Measurements from ENCODE around the gene ACO2.
"Not testable (repeated sequence)": the region's sequence is repeated elsewhere in the genome, so short reads cannot be mapped to it uniquely, and the experiment has no call there.

Gene ACO2

DNA sequence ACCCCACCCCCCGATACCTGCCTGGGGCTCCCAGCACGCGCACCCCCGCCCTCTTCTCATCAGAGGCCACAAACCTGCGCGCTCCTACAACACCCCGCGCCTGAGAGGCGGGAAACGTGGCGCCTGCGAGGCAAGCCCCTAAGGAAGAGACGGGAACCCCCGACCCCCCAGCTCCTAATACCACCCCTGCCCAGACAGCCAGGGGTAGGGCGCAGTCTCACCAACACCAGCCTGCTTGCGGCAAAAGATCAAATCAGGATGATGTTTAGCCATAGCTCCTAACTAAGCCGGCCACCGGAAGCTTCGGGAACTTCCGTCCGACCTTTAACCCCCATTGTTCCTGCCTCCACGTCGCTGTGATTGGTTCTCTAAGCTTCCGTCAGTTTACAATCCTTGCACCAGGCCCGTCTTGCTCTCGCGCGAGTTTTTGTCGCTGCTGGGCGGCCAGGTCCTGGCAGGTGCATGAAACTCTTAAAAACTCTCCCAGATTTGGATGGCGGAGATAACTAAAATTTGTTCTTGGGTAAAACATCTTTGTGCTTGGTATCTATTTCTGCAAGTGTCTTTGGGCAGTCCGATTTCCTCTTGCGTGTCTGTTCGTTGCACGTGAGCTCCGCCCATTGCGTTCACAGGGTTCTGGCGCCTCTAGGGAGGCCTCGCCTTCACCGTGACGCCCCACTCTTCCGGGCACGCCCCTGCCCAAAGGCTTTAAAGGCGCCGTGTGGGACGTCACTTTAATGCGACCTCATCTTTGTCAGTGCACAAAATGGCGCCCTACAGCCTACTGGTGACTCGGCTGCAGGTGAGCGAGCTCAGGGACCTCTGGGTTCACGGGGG lies at the start of gene ACO2, which contains the start of gene PHF5A:
Gene ACO2, plus strand, starts transcription at position 737 of the 837 bp plus-strand sequence. Its CDS starts 30 bp downstream, at position 767.
Gene PHF5A, minus strand, starts transcription at position 312 of the 837 bp plus-strand sequence. Its CDS starts 39 bp downstream, at position 273.
- DNase-seq: peak; percentile 85

DNA sequence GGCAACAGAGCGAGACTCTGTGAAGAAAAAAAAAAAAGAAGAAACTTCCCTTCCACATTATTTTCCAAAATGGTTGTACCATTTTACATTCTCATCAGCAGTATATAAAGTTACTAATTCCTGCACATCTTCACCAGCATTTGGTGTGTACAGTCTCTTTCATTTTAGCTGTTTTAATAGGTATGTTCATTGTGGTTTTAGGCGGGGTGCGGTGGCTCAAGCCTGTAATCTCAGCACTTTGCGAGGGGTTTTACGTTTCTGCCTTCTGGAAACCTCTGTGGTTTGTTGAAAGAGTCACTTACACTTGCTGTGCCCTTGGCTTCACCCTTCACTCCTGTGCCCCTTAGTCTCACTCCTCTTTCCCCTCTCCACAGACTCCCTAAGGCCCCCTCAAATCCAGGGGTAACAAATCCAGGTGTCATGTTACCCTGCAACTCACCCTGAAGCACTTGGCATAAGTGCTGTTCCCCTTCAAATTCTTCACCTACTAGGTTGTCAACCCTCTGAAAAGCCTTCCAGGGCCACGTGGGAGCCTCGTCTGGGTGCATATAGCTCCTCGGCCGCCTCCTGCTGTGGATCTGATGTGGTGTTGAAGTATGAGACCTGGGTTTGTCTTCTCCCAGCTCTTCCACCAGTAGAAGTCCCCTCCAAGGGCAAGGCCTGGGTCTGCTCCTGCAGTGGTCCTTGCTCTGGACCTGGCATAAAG lies 43.1 kb upstream of the ACO2 start:
- no peak for DNase-seq

- DNase-seq: no peak
These were observed 39.5 kb upstream of the ACO2 start for GRCh38 chr22:41429232-41429950.

DNA sequence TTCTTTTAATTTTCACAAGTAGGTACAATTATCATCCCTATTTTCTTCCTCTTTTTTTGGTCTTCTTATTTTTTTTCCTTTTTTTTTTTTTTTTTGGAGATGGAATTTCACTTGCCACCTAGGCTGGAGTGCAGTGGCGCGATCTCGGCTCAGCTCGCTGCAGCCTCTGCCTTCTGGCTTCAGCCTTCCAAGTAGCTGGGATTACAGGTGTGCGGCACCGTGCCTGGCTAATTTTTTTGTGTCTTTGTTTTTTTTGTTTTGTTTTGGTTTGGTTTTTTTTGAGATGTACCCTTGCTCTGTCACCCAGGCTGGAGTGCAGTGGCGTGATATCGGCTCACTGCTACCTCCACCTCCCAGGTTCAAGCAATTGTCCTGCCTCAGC lies 39.0 kb upstream of the ACO2 start:
- no peak for DNase-seq

GRCh38 chr22:41431656-41432055 lies 37.3 kb upstream of the ACO2 start:
- DNase-seq: no peak

DNA sequence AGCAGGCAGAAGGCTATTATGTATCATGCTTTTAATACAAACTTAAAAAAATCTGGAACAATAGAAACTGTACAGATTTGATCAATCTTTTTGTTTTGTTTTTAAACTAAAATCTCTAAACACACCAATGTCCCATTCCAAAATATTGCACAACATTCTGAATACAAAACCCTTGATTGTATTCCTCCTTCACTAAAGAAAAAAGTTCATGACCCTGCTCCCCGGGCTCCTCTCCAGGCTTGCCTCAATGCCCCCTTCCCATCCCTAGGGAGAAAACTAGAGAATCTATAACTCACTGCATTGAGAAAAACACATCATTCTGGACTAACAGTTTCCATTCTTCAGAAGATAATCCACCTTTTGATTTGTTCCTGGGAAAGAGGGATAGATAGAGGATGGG lies 35.4 kb upstream of the ACO2 start:
- DNase-seq: not testable (repeated sequence)

DNA sequence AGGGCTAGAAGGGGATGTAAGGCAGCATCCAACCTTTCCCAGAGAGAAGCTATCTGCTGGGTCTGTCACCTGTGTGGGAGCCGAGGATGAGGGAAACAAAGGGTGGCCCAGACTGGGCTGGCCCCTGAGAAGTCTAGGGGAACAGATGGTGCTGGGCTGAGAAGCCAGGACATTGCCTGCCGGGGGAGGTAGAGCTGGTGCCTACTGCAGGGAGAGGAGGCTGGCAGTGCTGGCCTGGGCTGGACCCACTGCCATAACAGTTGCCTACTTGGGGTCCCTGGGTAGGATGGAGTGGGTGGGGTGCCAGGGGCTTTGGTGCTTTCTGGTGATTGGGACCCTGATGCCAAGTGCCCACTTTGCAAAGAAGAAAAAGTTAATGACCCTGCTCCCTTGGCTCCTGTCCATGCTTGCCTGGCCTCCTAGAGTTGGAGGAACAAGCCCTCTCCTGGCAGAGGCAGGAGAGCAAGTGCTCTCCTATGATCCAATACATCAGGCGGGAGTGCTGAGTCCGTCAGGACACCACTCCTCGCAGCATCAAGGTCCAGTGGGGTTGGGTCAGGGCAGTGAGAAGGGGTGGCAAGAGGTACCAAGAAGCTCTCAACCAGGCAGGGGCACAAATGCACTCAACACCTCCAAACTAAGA lies 34.4 kb upstream of the ACO2 start:
- DNase-seq: not testable (repeated sequence)

- no peak for DNase-seq
These were observed 33.4 kb upstream of the ACO2 start for GRCh38 chr22:41435560-41435959.

DNA sequence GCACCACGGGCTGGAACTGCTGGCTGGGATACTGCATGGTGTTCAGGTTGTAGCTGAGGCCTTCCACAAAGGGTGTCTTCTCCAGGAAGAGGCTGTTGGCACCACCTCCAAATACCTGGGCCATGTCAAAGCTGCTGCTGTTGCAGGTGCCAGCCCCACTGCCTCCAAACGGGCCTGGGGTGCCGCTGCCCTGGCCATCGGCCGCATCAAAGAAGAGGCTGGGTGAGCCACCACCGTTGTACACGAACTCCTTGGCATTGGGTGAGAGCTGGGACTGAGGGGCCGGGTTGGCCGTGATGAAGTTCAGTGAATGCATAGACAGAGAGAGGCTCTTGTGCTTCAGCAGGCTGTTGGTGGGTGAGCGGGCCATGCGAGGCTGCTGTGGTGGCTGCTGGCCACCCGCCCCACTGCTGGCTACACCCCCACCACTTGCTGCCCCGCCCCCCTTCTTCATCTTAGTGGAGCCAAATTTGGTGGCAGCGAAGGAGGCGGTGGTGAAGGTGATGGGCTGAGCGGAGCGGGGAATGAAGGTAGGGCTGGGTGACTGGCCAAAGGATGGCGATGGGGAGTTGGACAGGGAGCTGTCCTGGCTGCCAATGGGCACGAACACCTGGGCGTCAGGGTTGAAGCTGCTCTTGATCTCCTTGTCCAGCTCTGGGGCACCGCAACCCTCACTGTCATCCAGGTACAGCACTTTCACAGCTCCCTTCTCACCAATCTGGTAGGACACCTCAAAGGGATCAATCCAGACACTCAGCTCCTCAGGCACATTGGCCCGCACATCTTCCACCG lies 32.4 kb upstream of the ACO2 start:
- DNase-seq: no peak

DNA sequence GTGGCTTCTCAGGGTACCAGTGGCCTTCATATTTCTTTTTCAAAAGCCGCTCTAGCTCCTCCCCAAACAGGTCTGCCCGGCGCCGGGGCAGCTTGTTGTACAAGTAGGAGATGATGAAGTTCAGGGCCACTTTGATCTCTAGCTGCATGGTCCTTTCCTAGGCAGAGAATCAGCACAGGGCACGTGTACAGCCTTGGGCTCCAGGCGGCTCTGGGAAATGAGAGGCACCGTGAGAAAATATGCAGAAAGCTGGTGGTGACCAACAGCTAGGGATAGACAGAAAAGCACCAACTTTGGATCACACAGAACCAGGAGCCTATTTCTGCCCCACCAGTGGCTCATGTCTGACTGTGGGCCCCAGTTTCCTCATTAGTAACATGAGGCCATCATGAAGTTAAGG lies 31.7 kb upstream of the ACO2 start:
- no peak for DNase-seq

DNA sequence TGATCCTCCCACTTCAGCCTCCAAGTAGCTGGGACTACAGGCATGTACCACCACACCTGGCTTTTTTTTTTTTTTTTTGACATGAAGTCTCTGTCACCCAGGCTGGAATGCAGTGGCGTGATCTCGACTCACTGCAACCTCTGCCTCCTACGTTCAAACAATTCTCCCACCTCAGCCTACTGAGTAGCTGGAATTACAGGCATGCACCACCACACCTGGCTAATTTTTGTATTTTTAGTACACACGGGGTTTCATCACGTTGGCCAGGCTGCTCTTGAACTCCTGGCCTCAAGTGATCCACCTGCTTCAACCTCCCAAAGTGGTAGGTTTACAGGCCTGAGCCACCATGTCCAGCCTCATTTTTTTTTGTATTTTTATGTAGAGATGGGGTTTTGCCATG lies 28.4 kb upstream of the ACO2 start:
- DNase-seq: not testable (repeated sequence)

DNA sequence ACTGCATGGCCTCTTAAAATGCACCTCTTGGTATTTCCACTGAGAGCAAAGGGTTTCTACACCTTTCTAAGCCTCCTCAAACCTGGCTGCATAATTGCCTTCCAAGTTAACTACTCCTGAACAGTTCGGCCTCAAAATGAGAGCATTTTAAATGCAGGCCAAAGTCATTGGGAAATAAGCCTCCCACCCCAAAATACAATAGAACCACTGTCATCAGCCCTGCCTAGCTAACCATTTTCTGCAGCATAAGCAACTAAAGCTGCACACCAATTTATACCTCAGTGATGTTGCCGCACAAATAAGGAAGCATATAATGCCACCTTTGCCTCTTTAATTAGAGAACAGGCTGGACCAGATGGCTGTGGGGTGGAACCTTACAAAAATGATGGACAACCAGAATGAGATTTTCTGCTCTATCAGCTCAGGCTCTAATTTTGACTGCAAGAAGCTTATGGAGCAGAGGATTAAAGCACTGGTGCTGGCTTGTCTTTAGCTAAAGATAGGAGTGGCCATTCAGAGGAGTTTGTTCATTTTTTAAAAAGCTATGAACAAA lies 26.6 kb upstream of the ACO2 start:
- DNase-seq: no peak

- peak; percentile 85 for DNase-seq
These were observed 24.4 kb upstream of the ACO2 start for GRCh38 chr22:41444360-41445128.

DNA sequence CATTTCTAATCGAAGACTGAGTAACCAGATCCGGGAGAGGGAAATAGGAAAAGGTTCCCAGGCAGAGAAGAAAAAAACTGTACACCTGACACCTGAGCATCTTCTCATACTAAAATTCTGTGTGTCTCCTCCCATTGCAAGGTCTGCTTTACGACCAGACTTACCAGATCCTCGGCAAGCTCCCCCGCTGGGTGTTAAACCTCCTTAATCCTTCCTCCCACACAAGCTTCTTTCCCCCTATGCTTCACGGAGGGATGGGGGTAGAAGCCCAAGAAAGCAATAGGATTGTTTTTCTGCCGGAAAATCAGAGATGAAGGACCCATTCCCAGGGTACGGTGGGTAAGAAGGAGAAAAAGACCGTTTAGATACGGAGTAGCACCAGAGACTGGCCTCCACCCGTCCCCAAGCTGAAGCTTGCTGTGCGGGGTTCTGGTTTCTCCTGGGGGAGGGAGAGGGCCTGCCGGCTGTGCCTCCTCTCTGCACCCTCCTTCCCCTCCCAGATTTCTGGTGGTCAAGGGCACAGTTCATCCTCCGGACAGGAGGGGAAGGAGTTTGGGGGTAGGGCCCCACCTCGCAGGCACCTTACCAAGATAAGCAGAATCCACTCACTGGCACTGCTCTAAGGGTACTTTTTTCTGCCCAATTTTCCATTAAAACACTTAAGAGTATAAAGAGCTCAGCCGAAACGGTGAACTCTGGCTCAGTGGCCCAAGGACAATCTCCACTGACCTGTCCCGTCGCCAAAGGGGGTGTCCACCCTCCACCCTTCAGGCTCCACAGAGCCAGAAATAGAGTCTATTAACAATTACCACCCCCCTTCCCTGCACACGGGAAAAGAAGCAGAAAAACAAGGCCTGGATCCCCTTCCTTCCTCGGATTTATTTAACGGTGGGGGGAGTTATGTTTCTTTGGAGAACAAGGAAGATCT lies 23.5 kb upstream of the ACO2 start:
- no peak for DNase-seq

- no peak for DNase-seq
These were observed 22.8 kb upstream of the ACO2 start for GRCh38 chr22:41446057-41446501.

- peak; percentile 75 for DNase-seq
These were observed 22.1 kb upstream of the ACO2 start, which contains the start of gene TOB2 for GRCh38 chr22:41446639-41447434. TOB2 (minus strand) TSS chr22:41446801; CDS start chr22:41437345, 9,456 bp downstream.

DNA sequence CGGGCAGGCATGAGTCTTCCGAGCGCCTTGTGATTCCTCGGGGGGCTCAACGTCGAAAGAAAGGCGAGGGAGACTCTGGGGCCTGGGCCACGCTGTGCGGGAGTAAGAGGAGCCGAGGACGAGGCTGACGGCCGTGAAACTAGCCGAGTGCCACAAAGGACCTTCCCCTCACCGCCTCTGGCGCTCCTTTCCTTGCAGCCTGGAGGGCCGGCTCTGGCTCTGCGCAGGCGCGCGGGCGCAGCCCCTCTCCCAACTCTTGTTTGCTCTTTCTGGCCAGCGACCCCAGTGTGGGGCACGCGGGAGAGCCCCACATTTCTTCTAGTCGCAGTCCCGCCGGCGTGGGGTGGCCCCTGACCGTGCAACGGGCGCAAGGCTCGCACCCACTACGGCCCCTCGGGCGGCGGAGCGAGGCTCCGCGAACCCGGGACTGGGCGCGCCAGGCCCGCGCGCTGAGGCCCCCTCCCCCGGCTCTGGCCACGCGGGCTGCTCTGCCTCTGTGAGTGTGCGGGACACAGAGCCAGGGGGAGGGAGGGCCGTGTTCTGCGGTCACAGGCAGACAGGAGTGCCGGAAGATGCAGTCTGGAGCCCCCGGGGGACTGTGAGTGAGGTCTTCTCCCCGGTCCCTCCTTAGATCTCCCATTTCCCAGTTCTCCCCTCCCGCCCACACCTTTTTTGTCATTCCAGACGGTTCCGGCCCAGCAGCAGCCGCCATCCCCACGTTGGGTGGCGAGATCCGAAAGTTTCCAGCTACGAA lies 21.3 kb upstream of the ACO2 start:
- no peak for DNase-seq
